H9 (cell line): ENCODE data around the gene ENPEP. TPM values are rescaled to one million over a fixed set of nuclear protein-coding genes. Genes with fewer than 3 reads are reported as not detected.

Source experiments
- DNase-seq: peaks from one replicate; pipeline ENCODE4 v3.0.0-alpha.2; 2017
- H2AFZ ChIP-seq: one replicate; pipeline ENCODE4 v1.6.1; 2013; ENCODE audit warnings: mild to moderate bottlenecking, low read length, control low read depth, moderate library complexity
- H2AK5ac ChIP-seq: 2 replicates; pipeline ENCODE4 v1.6.1; 2013; ENCODE audit warnings: low read length, control low read depth, mixed read lengths; ENCODE audit not compliant: insufficient read length
- H2BK120ac ChIP-seq: one replicate; pipeline ENCODE4 v1.6.1; 2013; ENCODE audit warnings: low read depth, mild to moderate bottlenecking, low read length, control low read depth, inconsistent platforms; ENCODE audit not compliant: poor library complexity, severe bottlenecking
- H2BK12ac ChIP-seq: 2 replicates; pipeline ENCODE4 v1.6.1; 2013; ENCODE audit warnings: low read length, control low read depth, mixed read lengths, low read depth; ENCODE audit not compliant: insufficient read length
- H2BK15ac ChIP-seq: 2 replicates; pipeline ENCODE4 v1.6.1; 2013; ENCODE audit warnings: low read depth, low read length, control low read depth
- H2BK20ac ChIP-seq: one replicate; pipeline ENCODE4 v1.6.1; 2013; ENCODE audit warnings: low read depth, mild to moderate bottlenecking, low read length, control low read depth, inconsistent platforms; ENCODE audit not compliant: poor library complexity, severe bottlenecking
- H2BK5ac ChIP-seq: 2 replicates; pipeline ENCODE4 v1.6.1; 2013; ENCODE audit warnings: low read length, control low read depth, mixed read lengths; ENCODE audit not compliant: insufficient read length
- H3K14ac ChIP-seq: 2 replicates; pipeline ENCODE4 v1.6.1; 2013; ENCODE audit warnings: low read length, control low read depth; ENCODE audit not compliant: insufficient read depth
- H3K18ac ChIP-seq: 2 replicates; pipeline ENCODE4 v1.6.1; 2013; ENCODE audit warnings: low read depth, mild to moderate bottlenecking, mixed read lengths, low read length, control low read depth; ENCODE audit not compliant: insufficient read length
- H3K23ac ChIP-seq: 2 replicates; pipeline ENCODE4 v1.6.1; 2013; ENCODE audit warnings: low read length, control low read depth, mixed read lengths, low read depth; ENCODE audit not compliant: insufficient read length
- H3K23me2 ChIP-seq: 2 replicates; pipeline ENCODE4 v1.6.1; 2013; ENCODE audit warnings: low read depth, mild to moderate bottlenecking, mixed read lengths, low read length, control low read depth; ENCODE audit not compliant: insufficient read length, poor library complexity, severe bottlenecking
- H3K27ac ChIP-seq: 2 replicates; pipeline ENCODE4 v1.5.1; 2013; ENCODE audit warnings: low read length, control low read depth, mixed read lengths, low read depth; ENCODE audit not compliant: insufficient read length
- H3K27me3 ChIP-seq: 2 replicates; pipeline ENCODE4 v1.6.1; 2013; ENCODE audit warnings: low read length, control low read depth, inconsistent platforms; ENCODE audit not compliant: insufficient read depth
- H3K4ac ChIP-seq: 2 replicates; pipeline ENCODE4 v1.6.1; 2013; ENCODE audit warnings: low read depth, mild to moderate bottlenecking, control low read depth, inconsistent platforms, low read length, moderate library complexity
- H3K4me1 ChIP-seq: 2 replicates; pipeline ENCODE4 v1.6.1; 2013; ENCODE audit warnings: low read length, control low read depth, inconsistent platforms; ENCODE audit not compliant: insufficient read depth
- H3K4me2 ChIP-seq: 2 replicates; pipeline ENCODE4 v1.6.1; 2013; ENCODE audit warnings: low read length, control low read depth, mixed read lengths; ENCODE audit not compliant: insufficient read length, insufficient read depth
- H3K56ac ChIP-seq: 2 replicates; pipeline ENCODE4 v1.6.1; 2013; ENCODE audit warnings: low read depth, mild to moderate bottlenecking, mixed read lengths, low read length, control low read depth; ENCODE audit not compliant: insufficient read length
- H3K79me1 ChIP-seq: 2 replicates; pipeline ENCODE4 v1.6.1; 2013; ENCODE audit warnings: low read depth, mild to moderate bottlenecking, moderate library complexity, low read length, control low read depth, inconsistent platforms; ENCODE audit not compliant: insufficient read depth, poor library complexity, severe bottlenecking
- H3K79me2 ChIP-seq: 2 replicates; pipeline ENCODE4 v1.6.1; 2013; ENCODE audit warnings: low read length, control low read depth, inconsistent platforms; ENCODE audit not compliant: insufficient read depth
- H3K9ac ChIP-seq: 2 replicates; pipeline ENCODE4 v1.6.1; 2013; ENCODE audit warnings: low read length, control low read depth, mixed read lengths; ENCODE audit not compliant: insufficient read length; ENCODE audit errors: extremely low read depth
- H3K9me3 ChIP-seq: one replicate; pipeline ENCODE4 v1.6.1; 2013; ENCODE audit warnings: low read depth, low read length, inconsistent platforms; ENCODE audit not compliant: control insufficient read depth
- H3T11ph ChIP-seq: one replicate; pipeline ENCODE4 v1.6.1; 2013; ENCODE audit warnings: mild to moderate bottlenecking, low read length, control low read depth, inconsistent platforms
- H4K20me1 ChIP-seq: one replicate; pipeline ENCODE4 v1.6.1; 2013; ENCODE audit not compliant: control insufficient read depth, insufficient read length, insufficient read depth
- H4K5ac ChIP-seq: 2 replicates; pipeline ENCODE4 v1.6.1; 2013; ENCODE audit warnings: low read depth, mild to moderate bottlenecking, mixed read lengths, low read length, control low read depth; ENCODE audit not compliant: insufficient read length
- H4K8ac ChIP-seq: replicated peaks from 2 replicates; pipeline ENCODE4 v1.6.1; 2013; ENCODE audit warnings: low read length, control low read depth, mixed read lengths, low read depth; ENCODE audit not compliant: insufficient read length
- H4K91ac ChIP-seq: 2 replicates; pipeline ENCODE4 v1.6.1; 2013; ENCODE audit warnings: low read depth, mild to moderate bottlenecking, moderate library complexity, mixed read lengths, low read length, control low read depth; ENCODE audit not compliant: insufficient read length
- H3K27ac Mint-ChIP-seq, 3 experiments: 2 replicates in 2 of 3; 3 replicates in 1 of 3; pipeline ENCODE4 v1.8.0; 2020 to 2021; ENCODE audit warnings: mixed read lengths in 3 of 3, mild to moderate bottlenecking in 1 of 3, moderate library complexity in 1 of 3
- H3K27me3 Mint-ChIP-seq: 2 replicates; pipeline ENCODE4 v1.8.0; 2021; ENCODE audit warnings: low read depth, mild to moderate bottlenecking, moderate library complexity, mixed read lengths
- H3K36me3 Mint-ChIP-seq, 3 experiments: 2 replicates in 2 of 3; 3 replicates in 1 of 3; pipeline ENCODE4 v1.8.0; 2020 to 2021; ENCODE audit warnings: low read depth in 3 of 3, mixed read lengths in 3 of 3; ENCODE audit not compliant: insufficient read depth in 1 of 3
- H3K4me1 Mint-ChIP-seq, 2 experiments: 2 replicates each; pipeline ENCODE4 v1.8.0; 2020; ENCODE audit warnings: mixed read lengths in 2 of 2
- H3K4me3 Mint-ChIP-seq, 2 experiments: 2 replicates in 1 of 2; 3 replicates in 1 of 2; pipeline ENCODE4 v1.8.0; 2020 to 2021; ENCODE audit warnings: mild to moderate bottlenecking in 2 of 2, mixed read lengths in 2 of 2, moderate library complexity in 1 of 2
- H3K9me3 Mint-ChIP-seq, 2 experiments: 2 replicates in 1 of 2; 3 replicates in 1 of 2; pipeline ENCODE4 v1.8.0; 2020; ENCODE audit warnings: mild to moderate bottlenecking in 2 of 2, mixed read lengths in 2 of 2, moderate library complexity in 1 of 2
- CTCF ChIP-seq: fragments of 200-600 bp; sonication (generic); conservative IDR thresholded peaks from 3 replicates; pipeline ENCODE4 v1.8.0; 2021; ENCODE audit warnings: antibody characterized with exemption, mild to moderate bottlenecking
- WGBS: extraction: QIAGEN DNeasy Blood & Tissue Kit; methylation state at CpG from one replicate; pipeline ENCODE4 v1.1.7; 2013; ENCODE audit warnings: missing lambda C conversion rate, low lambda C conversion rate, mixed read lengths; ENCODE audit not compliant: insufficient read length; ENCODE audit errors: extremely low coverage; 5-methylcytosine and 5-hydroxymethylcytosine counted together
- total RNA-seq: library from RNA; stranded (reverse); gene quantifications from 2 replicates; pipeline ENCODE4 v1.2.1, GENCODE V29; 2021

The ENPEP gene
- total RNA-seq, 1 experiment from 2014 or later: 0.44 TPM

- H3K27me3 Mint-ChIP-seq: no peaks in the 10 kb centered on the region; the same call in 1 of the 2 replicates
- H4K8ac ChIP-seq: no peak overlapping the region
- H3K79me1 ChIP-seq: no peaks in the 10 kb centered on the region
- no peak overlapping the region for H3K4ac ChIP-seq
- WGBS: no CpG with 5 or more reads among the region's 36 CpGs
- peaks cover 0 to 1% (median 0%) of the 10 kb centered on the region in 3 experiments; a peak in 1 of 7 replicates for H3K36me3 Mint-ChIP-seq
- H3K23me2 ChIP-seq: no peaks in the 10 kb centered on the region
- no peaks in the 10 kb centered on the region for H4K20me1 ChIP-seq
- no peak overlapping the region for H3T11ph ChIP-seq
- no peaks in the 10 kb centered on the region for H3K4me1 ChIP-seq
- H4K91ac ChIP-seq: no peak overlapping the region
- no peaks in the 10 kb centered on the region for H3K9me3 ChIP-seq
- no peak overlapping the region for H2BK120ac ChIP-seq
- H3K4me2 ChIP-seq: no peak overlapping the region
- H3K27ac ChIP-seq: no peak overlapping the region
- H4K5ac ChIP-seq: no peak overlapping the region
- no peak overlapping the region for H3K18ac ChIP-seq
- no peaks in the 10 kb centered on the region for H3K79me2 ChIP-seq
- no peak overlapping the region for H3K23ac ChIP-seq
- H3K27ac Mint-ChIP-seq: no peak overlapping the region; a peak in 1 of 7 replicates
- H2BK15ac ChIP-seq: no peak overlapping the region
- no peak for TF ChIP-seq CTCF
- no peak overlapping the region for H3K4me3 Mint-ChIP-seq
- H3K14ac ChIP-seq: no peak overlapping the region
- H3K27me3 ChIP-seq: no peaks in the 10 kb centered on the region
- H3K4me1 Mint-ChIP-seq: peaks cover 3% of the 10 kb centered on the region in 2 experiments; a peak in 3 of 4 replicates
- no peak overlapping the region for H2AFZ ChIP-seq
- peak; percentile 59 for DNase-seq
- no peak overlapping the region for H2BK20ac ChIP-seq
- no peaks in the 10 kb centered on the region for H3K9me3 Mint-ChIP-seq
- H2BK12ac ChIP-seq: no peak overlapping the region
- H2BK5ac ChIP-seq: no peak overlapping the region
- H3K56ac ChIP-seq: no peak overlapping the region
- H2AK5ac ChIP-seq: no peak overlapping the region
- H3K9ac ChIP-seq: no peak overlapping the region
These were observed 111.8 kb downstream of the ENPEP start for GRCh38 chr4:110587666-110588285.
